Neural progenitor cell (in vitro differentiated cells): ENCODE data around the gene RBM8A. TPM values are rescaled to one million over a fixed set of nuclear protein-coding genes. Genes with fewer than 3 reads are reported as not detected.

ENCODE experiments used
- DNase-seq: peaks from one replicate; pipeline ENCODE4 v3.0.0-alpha.2; 2016; ENCODE audit warnings: low spot score
- H2AFZ ChIP-seq: fragments of 200-600 bp; sonication (generic); replicated peaks from 2 replicates; pipeline ENCODE4 v1.6.1; 2016; ENCODE audit warnings: antibody characterized with exemption
- H3F3A ChIP-seq: fragments of 200-600 bp; sonication (generic); 2 replicates; pipeline ENCODE4 v1.6.1; 2016; ENCODE audit warnings: antibody characterized with exemption, low read depth
- H3K27ac ChIP-seq: fragments of 200-600 bp; sonication (generic); 2 replicates; pipeline ENCODE4 v1.5.1; 2016; ENCODE audit warnings: mild to moderate bottlenecking
- H3K27me3 ChIP-seq: fragments of 200-600 bp; sonication (generic); 2 replicates; pipeline ENCODE4 v1.6.1; 2016; ENCODE audit warnings: mild to moderate bottlenecking, moderate library complexity
- H3K36me3 ChIP-seq: fragments of 200-600 bp; sonication (generic); 2 replicates; pipeline ENCODE4 v1.5.1; 2016
- H3K4me1 ChIP-seq: fragments of 200-600 bp; sonication (generic); 2 replicates; pipeline ENCODE4 v1.6.1; 2016; ENCODE audit warnings: mixed run types
- H3K4me2 ChIP-seq: fragments of 200-600 bp; sonication (generic); 2 replicates; pipeline ENCODE4 v1.6.1; 2016
- H3K4me3 ChIP-seq: fragments of 200-600 bp; sonication (generic); 2 replicates; pipeline ENCODE4 v1.5.1; 2016
- H3K79me2 ChIP-seq: fragments of 200-600 bp; sonication (generic); 2 replicates; pipeline ENCODE4 v1.6.1; 2016; ENCODE audit warnings: low read depth
- H3K9ac ChIP-seq: fragments of 200-600 bp; sonication (generic); 2 replicates; pipeline ENCODE4 v1.6.1; 2016
- H3K9me3 ChIP-seq: fragments of 200-600 bp; sonication (generic); 2 replicates; pipeline ENCODE4 v1.5.1; 2016; ENCODE audit warnings: low read depth
- H4K20me1 ChIP-seq: fragments of 200-600 bp; sonication (generic); 2 replicates; pipeline ENCODE4 v1.6.1; 2016; ENCODE audit warnings: low read depth
- H3K27ac Mint-ChIP-seq: 3 replicates; pipeline ENCODE4 v1.8.0; 2021; ENCODE audit warnings: mixed read lengths
- H3K27me3 Mint-ChIP-seq: 2 replicates; pipeline ENCODE4 v1.8.0; 2022; ENCODE audit warnings: low read depth, mild to moderate bottlenecking, inconsistent platforms, moderate library complexity, mixed read lengths; ENCODE audit not compliant: insufficient read depth
- H3K36me3 Mint-ChIP-seq: 3 replicates; pipeline ENCODE4 v1.8.0; 2021; ENCODE audit warnings: mixed read lengths
- H3K4me1 Mint-ChIP-seq: 3 replicates; pipeline ENCODE4 v1.8.0; 2021; ENCODE audit warnings: mixed read lengths
- H3K4me3 Mint-ChIP-seq: 3 replicates; pipeline ENCODE4 v1.8.0; 2021; ENCODE audit warnings: mild to moderate bottlenecking, moderate library complexity, mixed read lengths
- H3K9me3 Mint-ChIP-seq: 3 replicates; pipeline ENCODE4 v1.8.0; 2020; ENCODE audit warnings: mixed read lengths
- EZH2 ChIP-seq: fragments of 200-600 bp; sonication (generic); IDR thresholded peaks from 2 replicates; pipeline ENCODE4 v1.6.1; 2017; ENCODE audit warnings: antibody characterized with exemption, mild to moderate bottlenecking, moderate library complexity
- EZH2phosphoT487 ChIP-seq: fragments of 200-600 bp; sonication (generic); IDR thresholded peaks from 2 replicates; pipeline ENCODE4 v1.6.1; 2017; ENCODE audit warnings: antibody characterized with exemption
- total RNA-seq: library from RNA; depleted of rRNA; stranded (reverse); fragments of >200 nt; gene quantifications from 2 replicates; pipeline ENCODE4 v1.2.3, GENCODE V29; 2015; ENCODE audit warnings: low replicate concordance
- TF ChIP-seq, protein P1 (sequence below): fragments of 200-600 bp; sonication (generic); IDR thresholded peaks from 2 replicates; pipeline ENCODE4 v1.5.1; 2017; ENCODE audit warnings: antibody characterized with exemption, mild to moderate bottlenecking

RBM8A gene
- total RNA-seq, 1 donor from 2014 or later = 320 TPM

DNA sequence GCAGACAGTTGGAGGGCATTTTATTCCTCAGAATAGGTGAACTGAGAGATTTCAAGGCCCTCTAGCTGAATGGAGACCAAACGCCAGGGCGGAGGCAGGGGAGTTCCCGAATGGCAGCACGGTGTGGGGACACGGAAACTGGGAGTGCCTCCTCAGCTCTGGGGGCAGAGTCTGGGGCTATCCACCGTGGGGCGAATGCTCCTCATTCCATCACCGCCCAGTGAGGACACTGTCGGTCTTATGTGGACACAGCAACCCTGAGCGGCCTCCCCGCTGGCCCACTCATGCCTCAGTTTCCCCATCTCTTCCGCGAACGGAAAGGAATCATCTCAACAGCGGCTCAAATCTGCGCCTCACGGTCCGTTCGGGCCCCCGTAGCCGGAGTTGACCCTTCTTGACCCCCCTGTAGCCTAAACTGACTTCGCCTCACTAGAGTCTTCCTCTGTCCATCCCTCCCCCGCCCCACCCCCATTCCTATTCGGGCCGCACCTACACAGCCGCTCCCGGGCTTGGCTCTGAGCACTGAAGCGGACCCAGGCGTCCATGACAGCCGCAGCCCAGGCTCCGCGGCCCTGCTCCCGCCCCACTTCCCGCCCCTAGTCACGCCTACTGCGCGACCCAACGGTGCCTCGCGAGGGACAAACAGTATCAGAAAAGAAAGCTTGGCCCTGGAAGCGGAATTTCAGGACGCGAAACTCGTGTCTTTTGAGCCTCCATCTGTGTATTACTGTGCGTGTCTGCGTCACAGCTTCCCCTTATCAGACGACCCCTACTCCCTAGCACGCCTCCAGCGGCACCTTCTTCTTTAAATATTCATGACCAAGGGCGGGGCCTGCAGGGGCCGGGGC is 8.9 kb downstream of the RBM8A start, which contains the start of gene PEX11B:
Gene PEX11B, minus strand, starts transcription at position 574 of the 848 bp plus-strand sequence. Its CDS starts 29 bp downstream, at position 545.
- peak within 1 kb of the TSS; percentile 30 for H3K9ac ChIP-seq
- peak within 1 kb of the TSS; percentile 96 for H3K4me3 Mint-ChIP-seq

DNA sequence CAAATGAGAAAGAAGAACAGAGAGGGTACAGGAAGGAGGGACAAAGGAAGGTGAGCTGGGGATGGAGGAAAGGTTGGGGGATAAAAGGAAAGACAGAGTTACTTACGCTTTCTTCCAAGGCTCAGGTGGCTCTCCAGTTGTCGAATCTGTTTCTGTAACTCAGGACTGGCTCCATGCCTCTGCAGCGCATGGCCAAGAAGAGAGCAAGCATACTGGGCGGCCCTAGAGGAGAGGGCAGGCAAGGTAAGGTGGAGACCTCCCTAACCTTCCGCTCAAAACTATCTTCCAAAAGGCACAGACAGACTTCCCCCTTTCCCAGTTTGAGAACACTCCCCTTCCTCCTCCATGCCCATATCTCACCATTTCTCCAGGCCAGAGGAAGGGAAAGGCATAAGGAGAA is 9.7 kb downstream of the RBM8A start:
- Histone ChIP-seq H3K4me3 (peak overlapping the region; percentile 78), H3K4me1 (peaks cover 6% of the 10 kb centered on the region), H3K27ac (no peak overlapping the region), H3K9ac (no peak overlapping the region), H2AFZ (no peak overlapping the region), H3K9me3 (no peaks in the 10 kb centered on the region), H3K4me2 (peak overlapping the region; percentile 87), H3F3A (peaks cover 31% of the 10 kb centered on the region), H4K20me1 (no peaks in the 10 kb centered on the region), H3K27me3 (peaks cover 13% of the 10 kb centered on the region), H3K79me2 (no peaks in the 10 kb centered on the region), H3K36me3 (no peaks in the 10 kb centered on the region)
- Mint-ChIP-seq H3K27ac (no peak overlapping the region), H3K9me3 (no peaks in the 10 kb centered on the region), H3K27me3 (no peaks in the 10 kb centered on the region), H3K4me3 (peak overlapping the region; percentile 96), H3K36me3 (peaks cover 15% of the 10 kb centered on the region), H3K4me1 (peaks cover 27% of the 10 kb centered on the region)
- DNase-seq = no peak
- TF ChIP-seq EZH2phosphoT487 (no peak), EZH2 (no peak)
- TF ChIP-seq, protein P1, sequence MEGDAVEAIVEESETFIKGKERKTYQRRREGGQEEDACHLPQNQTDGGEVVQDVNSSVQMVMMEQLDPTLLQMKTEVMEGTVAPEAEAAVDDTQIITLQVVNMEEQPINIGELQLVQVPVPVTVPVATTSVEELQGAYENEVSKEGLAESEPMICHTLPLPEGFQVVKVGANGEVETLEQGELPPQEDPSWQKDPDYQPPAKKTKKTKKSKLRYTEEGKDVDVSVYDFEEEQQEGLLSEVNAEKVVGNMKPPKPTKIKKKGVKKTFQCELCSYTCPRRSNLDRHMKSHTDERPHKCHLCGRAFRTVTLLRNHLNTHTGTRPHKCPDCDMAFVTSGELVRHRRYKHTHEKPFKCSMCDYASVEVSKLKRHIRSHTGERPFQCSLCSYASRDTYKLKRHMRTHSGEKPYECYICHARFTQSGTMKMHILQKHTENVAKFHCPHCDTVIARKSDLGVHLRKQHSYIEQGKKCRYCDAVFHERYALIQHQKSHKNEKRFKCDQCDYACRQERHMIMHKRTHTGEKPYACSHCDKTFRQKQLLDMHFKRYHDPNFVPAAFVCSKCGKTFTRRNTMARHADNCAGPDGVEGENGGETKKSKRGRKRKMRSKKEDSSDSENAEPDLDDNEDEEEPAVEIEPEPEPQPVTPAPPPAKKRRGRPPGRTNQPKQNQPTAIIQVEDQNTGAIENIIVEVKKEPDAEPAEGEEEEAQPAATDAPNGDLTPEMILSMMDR = no peak

More for the DNA sequence above, 8.9 kb downstream of the RBM8A start, which contains the start of gene PEX11B:
- Histone ChIP-seq H3K79me2 (no peaks in the 10 kb centered on the region), H3F3A (peaks cover 39% of the 10 kb centered on the region), H3K4me3 (peak within 1 kb of the TSS; percentile 78), H3K9me3 (no peaks in the 10 kb centered on the region), H3K4me2 (peak within 1 kb of the TSS; percentile 87), H3K4me1 (peaks cover 6% of the 10 kb centered on the region), H3K27ac (no peak within 1 kb of the TSS), H4K20me1 (no peaks in the 10 kb centered on the region), H3K36me3 (no peaks in the 10 kb centered on the region), H2AFZ (peak within 1 kb of the TSS; percentile 92), H3K27me3 (peaks cover 13% of the 10 kb centered on the region)
- no peaks in the 10 kb centered on the region for H3K27me3 Mint-ChIP-seq
- peaks cover 27% of the 10 kb centered on the region for H3K4me1 Mint-ChIP-seq
- H3K36me3 Mint-ChIP-seq = peaks cover 19% of the 10 kb centered on the region
- TF ChIP-seq, protein P1 = no peak
- peak; percentile 42 for TF ChIP-seq EZH2
- DNase-seq = peak; percentile 89
- no peaks in the 10 kb centered on the region for H3K9me3 Mint-ChIP-seq
- peak within 1 kb of the TSS; percentile 94 for H3K27ac Mint-ChIP-seq

- Mint-ChIP-seq H3K9me3 (no peaks in the 10 kb centered on the region), H3K4me3 (peak overlapping the region; percentile 96), H3K36me3 (peaks cover 13% of the 10 kb centered on the region), H3K27me3 (no peaks in the 10 kb centered on the region), H3K27ac (no peak overlapping the region), H3K4me1 (peaks cover 27% of the 10 kb centered on the region)
- no peak overlapping the region for H3K4me2 ChIP-seq
- H3K79me2 ChIP-seq = no peaks in the 10 kb centered on the region
- DNase-seq = no peak
- H3K4me1 ChIP-seq = peaks cover 6% of the 10 kb centered on the region
- no peaks in the 10 kb centered on the region for H3K9me3 ChIP-seq
- H2AFZ ChIP-seq = no peak overlapping the region
- peaks cover 23% of the 10 kb centered on the region for H3F3A ChIP-seq
- no peaks in the 10 kb centered on the region for H4K20me1 ChIP-seq
- H3K9ac ChIP-seq = no peak overlapping the region
- H3K27ac ChIP-seq = no peak overlapping the region
- H3K4me3 ChIP-seq = no peak overlapping the region
- H3K36me3 ChIP-seq = no peaks in the 10 kb centered on the region
- peaks cover 13% of the 10 kb centered on the region for H3K27me3 ChIP-seq
- TF ChIP-seq EZH2phosphoT487 = no peak
- TF ChIP-seq EZH2 = no peak
- TF ChIP-seq, protein P1 = no peak
Observed at GRCh38 chr1:145916745-145917144, 10.5 kb downstream of the RBM8A start.
